Kidney epithelial cell (primary cell): ENCODE results near the gene FRMPD2. TPM values are rescaled to one million over a fixed set of nuclear protein-coding genes. Genes with fewer than 3 reads are reported as not detected.

Experiments
- DNase-seq: peaks from one replicate; pipeline ENCODE4 v3.0.0-alpha.2; 2010; ENCODE audit warnings: low read depth
- H3K27me3 ChIP-seq: 2 replicates; pipeline ENCODE4 v1.6.0; 2011; ENCODE audit warnings: low read length; ENCODE audit not compliant: control insufficient read depth, insufficient read depth
- H3K36me3 ChIP-seq: 2 replicates; pipeline ENCODE4 v1.5.1; 2011; ENCODE audit warnings: low read length; ENCODE audit not compliant: control insufficient read depth, insufficient read depth
- H3K4me3 ChIP-seq: 2 replicates; pipeline ENCODE4 v1.5.1; 2011; ENCODE audit warnings: low read depth, mild to moderate bottlenecking, control low read depth, low read length
- total RNA-seq: library from RNA; depleted of rRNA; stranded (reverse); fragments of >200 nt; gene quantifications from 2 replicates; pipeline ENCODE4 v1.2.3, GENCODE V29; 2015
- TF ChIP-seq, protein P1 (sequence below): IDR thresholded peaks from 2 replicates; pipeline ENCODE4 v1.5.1; 2011; ENCODE audit warnings: mild to moderate bottlenecking, moderate library complexity, low read length, control low read depth, inconsistent platforms; ENCODE audit not compliant: insufficient read depth, poor library complexity, severe bottlenecking

Gene FRMPD2
- total RNA-seq, 1 donor from 2014 or later: 0.42 TPM

DNA sequence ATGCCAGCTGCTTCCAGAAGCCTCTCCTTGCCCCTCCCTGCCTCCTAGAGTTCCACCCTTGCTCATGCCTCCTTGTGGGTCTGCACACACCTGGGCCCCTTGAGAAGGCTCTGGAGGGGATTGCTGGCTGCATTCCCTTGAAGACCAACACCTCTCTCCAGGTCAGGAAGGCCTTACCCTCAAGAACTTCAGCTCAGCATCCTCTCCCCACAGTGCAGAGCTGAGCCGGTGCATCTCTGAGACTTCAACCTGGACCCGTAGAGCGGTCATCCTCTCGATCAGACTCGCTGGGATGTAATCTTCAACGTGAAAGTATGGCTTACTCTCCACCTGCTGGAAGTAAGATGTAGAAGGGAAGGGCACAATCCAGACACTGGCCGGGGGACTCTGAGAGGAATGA lies 62.7 kb downstream of the FRMPD2 start:
- Histone ChIP-seq H3K36me3 (no peaks in the 10 kb centered on the region), H3K27me3 (peaks cover 4% of the 10 kb centered on the region), H3K4me3 (no peak overlapping the region)
- TF ChIP-seq, protein P1, sequence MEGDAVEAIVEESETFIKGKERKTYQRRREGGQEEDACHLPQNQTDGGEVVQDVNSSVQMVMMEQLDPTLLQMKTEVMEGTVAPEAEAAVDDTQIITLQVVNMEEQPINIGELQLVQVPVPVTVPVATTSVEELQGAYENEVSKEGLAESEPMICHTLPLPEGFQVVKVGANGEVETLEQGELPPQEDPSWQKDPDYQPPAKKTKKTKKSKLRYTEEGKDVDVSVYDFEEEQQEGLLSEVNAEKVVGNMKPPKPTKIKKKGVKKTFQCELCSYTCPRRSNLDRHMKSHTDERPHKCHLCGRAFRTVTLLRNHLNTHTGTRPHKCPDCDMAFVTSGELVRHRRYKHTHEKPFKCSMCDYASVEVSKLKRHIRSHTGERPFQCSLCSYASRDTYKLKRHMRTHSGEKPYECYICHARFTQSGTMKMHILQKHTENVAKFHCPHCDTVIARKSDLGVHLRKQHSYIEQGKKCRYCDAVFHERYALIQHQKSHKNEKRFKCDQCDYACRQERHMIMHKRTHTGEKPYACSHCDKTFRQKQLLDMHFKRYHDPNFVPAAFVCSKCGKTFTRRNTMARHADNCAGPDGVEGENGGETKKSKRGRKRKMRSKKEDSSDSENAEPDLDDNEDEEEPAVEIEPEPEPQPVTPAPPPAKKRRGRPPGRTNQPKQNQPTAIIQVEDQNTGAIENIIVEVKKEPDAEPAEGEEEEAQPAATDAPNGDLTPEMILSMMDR: no peak
- no peak for DNase-seq

DNA sequence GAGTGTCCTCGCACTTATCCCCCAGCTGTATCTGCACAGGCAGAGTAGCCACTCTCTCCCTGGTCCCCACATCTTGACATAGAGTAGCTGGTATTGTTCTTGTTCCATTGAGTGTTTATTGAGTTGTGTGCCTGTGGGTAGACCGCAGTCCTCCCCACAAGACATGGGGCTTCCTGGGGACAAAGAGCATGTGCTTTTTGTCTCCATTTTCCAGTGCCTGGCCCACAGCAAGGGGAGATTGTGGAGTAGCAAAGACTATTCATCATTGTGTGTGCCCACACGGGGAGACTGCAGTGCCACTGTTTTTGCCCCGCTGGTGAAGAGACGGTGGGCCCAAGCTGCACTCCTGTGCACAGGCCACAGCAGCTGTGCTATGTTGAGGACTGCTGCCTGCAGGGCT lies 63.5 kb downstream of the FRMPD2 start:
- TF ChIP-seq, protein P1: no peak
- Histone ChIP-seq H3K27me3 (peaks cover 4% of the 10 kb centered on the region), H3K4me3 (no peak overlapping the region), H3K36me3 (no peaks in the 10 kb centered on the region)
- no peak for DNase-seq

DNA sequence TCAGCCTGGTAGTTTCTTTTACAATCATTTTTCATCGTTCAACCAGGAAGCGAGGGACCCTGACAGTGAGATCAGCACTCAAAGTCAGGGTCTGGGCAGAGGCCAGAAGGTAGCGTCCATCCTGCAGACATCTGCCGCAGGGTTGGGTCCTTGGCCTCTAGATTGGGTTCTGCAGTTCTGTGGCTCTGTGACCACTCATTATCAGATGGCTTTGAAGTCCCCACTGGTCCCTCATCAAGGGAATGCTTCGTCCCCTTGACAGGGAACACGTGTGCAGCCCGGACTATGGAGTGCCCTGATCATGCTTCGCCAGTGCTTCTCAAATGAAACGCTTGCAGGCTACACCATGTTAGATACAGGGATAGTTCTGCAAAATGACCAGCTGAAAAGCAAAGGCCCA lies 64.1 kb downstream of the FRMPD2 start:
- Histone ChIP-seq H3K27me3 (peaks cover 4% of the 10 kb centered on the region), H3K4me3 (no peak overlapping the region), H3K36me3 (no peaks in the 10 kb centered on the region)
- no peak for DNase-seq
- TF ChIP-seq, protein P1: no peak

DNA sequence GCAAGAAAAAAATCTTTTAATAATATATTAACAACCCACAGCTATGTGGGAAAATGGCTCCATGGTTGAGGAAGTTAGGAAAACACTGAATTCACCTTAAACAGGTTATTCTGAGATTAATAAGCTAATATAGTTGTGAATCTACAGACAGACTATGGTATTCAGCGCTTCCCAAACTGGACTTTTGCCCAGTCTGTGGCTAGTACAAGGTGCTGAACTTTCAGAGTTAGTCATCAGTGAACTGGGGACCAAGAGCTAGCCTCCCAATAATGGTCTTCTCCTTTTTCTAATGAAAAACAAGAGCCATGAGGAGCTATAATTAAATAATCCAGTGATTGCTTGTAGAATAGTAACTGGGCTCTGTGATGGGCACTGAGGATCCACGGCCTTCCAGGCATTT lies 65.3 kb downstream of the FRMPD2 start:
- TF ChIP-seq, protein P1: no peak
- Histone ChIP-seq H3K4me3 (no peak overlapping the region), H3K27me3 (peaks cover 4% of the 10 kb centered on the region), H3K36me3 (no peaks in the 10 kb centered on the region)
- no peak for DNase-seq

DNA sequence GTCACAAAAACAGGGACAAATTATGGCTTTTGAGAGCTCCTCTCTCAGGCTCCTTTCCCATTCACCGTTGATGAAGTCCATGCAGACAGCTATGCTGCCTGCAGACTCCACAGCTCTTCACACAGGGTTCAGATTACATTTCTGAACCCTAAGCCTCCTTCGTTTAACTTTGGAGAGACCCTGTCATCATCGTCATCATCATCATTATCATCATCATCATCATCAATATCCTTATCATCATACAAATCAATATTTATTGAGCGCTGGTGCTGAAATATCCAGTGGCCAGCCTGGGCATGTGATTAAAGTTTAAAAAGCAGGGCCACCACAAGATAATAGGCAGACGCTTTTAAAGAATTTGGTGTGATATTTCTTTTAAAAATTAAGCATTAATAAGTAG lies 66.6 kb downstream of the FRMPD2 start:
- DNase-seq: no peak
- no peaks in the 10 kb centered on the region for H3K36me3 ChIP-seq
- peaks cover 4% of the 10 kb centered on the region for H3K27me3 ChIP-seq
- no peak overlapping the region for H3K4me3 ChIP-seq
- TF ChIP-seq, protein P1: no peak

DNA sequence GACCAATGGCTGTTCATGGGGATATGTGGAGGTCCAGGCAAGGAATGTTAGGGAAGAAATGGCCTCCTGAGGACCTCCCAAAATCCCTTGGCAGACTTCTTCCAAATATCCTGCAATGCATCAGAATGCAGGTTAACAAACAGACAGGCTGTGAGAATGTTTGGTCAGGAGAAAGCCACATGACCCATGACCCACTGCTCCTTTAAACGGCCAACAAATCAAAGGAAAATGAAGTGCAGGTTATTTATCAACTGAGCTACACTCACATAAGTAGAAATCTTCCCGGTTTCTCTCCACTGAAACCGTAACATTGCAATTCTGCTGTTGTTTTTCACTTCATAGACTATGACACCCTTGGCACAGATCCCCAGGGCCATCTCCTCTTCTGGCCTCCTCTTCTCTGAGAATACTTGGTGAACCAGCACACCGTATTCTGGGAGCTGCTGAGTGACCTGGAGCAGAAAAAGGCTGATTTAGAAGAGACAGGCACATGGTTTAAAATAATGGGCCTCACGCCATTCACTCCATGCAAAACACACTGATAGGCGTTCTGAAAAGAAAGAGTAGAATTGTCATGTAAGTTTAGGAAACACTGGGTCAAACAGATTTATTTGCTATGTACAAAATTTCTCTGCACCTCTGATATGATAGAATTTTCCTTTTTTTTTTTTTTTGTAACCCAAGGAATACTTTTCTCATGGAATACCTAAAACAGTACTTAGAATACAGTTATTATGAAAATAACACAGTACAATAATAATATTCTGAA lies 67.8 kb downstream of the FRMPD2 start:
- peaks cover 2% of the 10 kb centered on the region for H3K27me3 ChIP-seq
- H3K4me3 ChIP-seq: no peak overlapping the region
- DNase-seq: no peak
- TF ChIP-seq, protein P1: no peak
- no peaks in the 10 kb centered on the region for H3K36me3 ChIP-seq
